GM18867 (cell line): ENCODE data around the gene ADAM12.

ENCODE experiments used
- ATAC-seq: cut with Tn5 transposase; IDR thresholded peaks from one replicate; pipeline ENCODE4 v1.9.1; 2021; ENCODE audit warnings: mild to moderate bottlenecking, moderate library complexity; ENCODE audit not compliant: unreplicated experiment

The ADAM12 gene

GRCh38 chr10:126124046-126124445 lies 264.2 kb downstream of the ADAM12 start:
- ATAC-seq = no peak

- no peak for ATAC-seq
Observed at GRCh38 chr10:126123466-126123865, 264.8 kb downstream of the ADAM12 start.

- ATAC-seq = no peak
Observed at GRCh38 chr10:126122881-126123280, 265.4 kb downstream of the ADAM12 start.

GRCh38 chr10:126119599-126119998 lies 268.7 kb downstream of the ADAM12 start:
- no peak for ATAC-seq

GRCh38 chr10:126118476-126118875 lies 269.8 kb downstream of the ADAM12 start:
- ATAC-seq = no peak

GRCh38 chr10:126117196-126117595 lies 271.1 kb downstream of the ADAM12 start:
- ATAC-seq = no peak

- no peak for ATAC-seq
Observed at GRCh38 chr10:126115886-126116285, 272.4 kb downstream of the ADAM12 start.

- ATAC-seq = no peak
Observed at GRCh38 chr10:126114884-126115555, 273.3 kb downstream of the ADAM12 start.

GRCh38 chr10:126111516-126111915 lies 276.8 kb downstream of the ADAM12 start:
- no peak for ATAC-seq

- ATAC-seq = no peak
Observed at GRCh38 chr10:126110489-126111180, 277.6 kb downstream of the ADAM12 start.

- no peak for ATAC-seq
Observed at GRCh38 chr10:126109893-126110292, 278.4 kb downstream of the ADAM12 start.

GRCh38 chr10:126108693-126109092 lies 279.6 kb downstream of the ADAM12 start:
- no peak for ATAC-seq

- ATAC-seq = no peak
Observed at GRCh38 chr10:126104767-126105166, 283.5 kb downstream of the ADAM12 start.

GRCh38 chr10:126102636-126103035 lies 285.6 kb downstream of the ADAM12 start:
- no peak for ATAC-seq

GRCh38 chr10:126101736-126102135 lies 286.5 kb downstream of the ADAM12 start:
- ATAC-seq = peak; percentile 97

- ATAC-seq = no peak
Observed at GRCh38 chr10:126101325-126101724, 287.0 kb downstream of the ADAM12 start.

GRCh38 chr10:126099366-126099765 lies 288.9 kb downstream of the ADAM12 start:
- no peak for ATAC-seq

GRCh38 chr10:126098226-126098581 lies 290.1 kb downstream of the ADAM12 start:
- ATAC-seq = no peak

- ATAC-seq = no peak
Observed at GRCh38 chr10:126097558-126098225, 290.6 kb downstream of the ADAM12 start.

- no peak for ATAC-seq
Observed at GRCh38 chr10:126094537-126094936, 293.7 kb downstream of the ADAM12 start.

- ATAC-seq = no peak
Observed at GRCh38 chr10:126092366-126093215, 295.7 kb downstream of the ADAM12 start.
